LoVo (cell line): Measurements from ENCODE around the gene DPP6.
"Not testable (repeated sequence)": the region's sequence is repeated elsewhere in the genome, so short reads cannot be mapped to it uniquely, and the experiment has no call there.

ENCODE experiments used
- DNase-seq: peaks from one replicate; pipeline ENCODE4 v3.0.0-alpha.2; 2016; ENCODE audit warnings: low spot score

DPP6 gene

DNA sequence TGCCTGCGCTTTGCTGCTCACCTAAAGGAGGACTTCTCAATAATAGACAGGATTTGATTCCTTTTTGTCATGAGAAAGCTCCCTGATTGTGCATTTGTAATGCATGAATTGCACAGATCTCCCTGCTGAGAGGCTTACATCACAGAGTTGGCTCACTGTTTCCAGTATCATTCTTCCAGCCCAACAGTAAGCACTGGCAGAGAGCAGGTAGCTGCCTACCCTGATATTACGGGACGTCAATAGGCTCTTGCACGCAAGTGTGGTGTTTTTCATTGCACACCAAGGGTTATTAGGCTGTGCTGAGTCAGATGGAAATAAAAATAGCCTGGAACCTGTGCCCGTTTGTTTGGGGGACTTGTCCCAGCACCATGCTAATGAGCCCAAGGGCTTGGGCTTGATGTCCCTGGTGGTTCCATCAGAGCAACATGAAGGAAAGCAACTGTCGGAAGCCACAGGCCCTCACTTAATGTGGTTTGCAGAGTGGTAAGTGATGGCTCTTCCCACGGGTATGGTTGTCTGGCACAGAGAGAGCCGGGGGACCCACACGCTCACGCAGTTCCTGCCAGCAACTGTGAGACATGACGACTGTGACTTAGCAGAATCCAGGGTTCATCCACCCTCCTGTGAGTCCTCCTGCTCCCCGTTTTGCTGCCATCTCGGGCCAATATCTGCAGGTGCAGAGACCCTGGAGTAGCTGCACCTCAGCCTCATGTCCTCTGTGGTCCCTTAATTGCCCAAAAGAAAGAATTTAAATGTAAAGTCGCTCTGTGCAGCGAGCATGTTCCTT lies 20.4 kb downstream of the DPP6 start:
- not testable (repeated sequence) for DNase-seq

- DNase-seq, result not testable (repeated sequence)
Measured at GRCh38 chr7:154078523-154078922, 26.3 kb downstream of the DPP6 start.

DNA sequence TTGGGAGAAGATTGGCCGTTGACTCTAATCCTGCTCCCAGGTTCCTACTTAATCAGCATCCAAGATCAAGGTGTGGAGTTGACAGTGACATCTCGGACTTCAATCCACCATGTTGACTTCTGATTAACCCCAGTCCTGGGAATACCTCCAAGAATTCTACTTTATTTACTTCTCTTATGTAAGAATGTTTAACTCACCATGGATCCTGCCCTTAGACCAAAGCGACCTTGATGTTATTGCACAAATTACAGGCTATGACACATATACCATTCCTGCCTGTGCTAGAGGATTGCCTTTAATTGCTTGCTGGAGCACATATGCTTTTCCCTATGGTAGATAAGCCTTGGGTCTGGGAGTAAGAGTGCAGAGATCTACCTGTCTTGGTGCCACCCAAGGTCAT lies 28.1 kb downstream of the DPP6 start:
- not testable (repeated sequence) for DNase-seq

DNA sequence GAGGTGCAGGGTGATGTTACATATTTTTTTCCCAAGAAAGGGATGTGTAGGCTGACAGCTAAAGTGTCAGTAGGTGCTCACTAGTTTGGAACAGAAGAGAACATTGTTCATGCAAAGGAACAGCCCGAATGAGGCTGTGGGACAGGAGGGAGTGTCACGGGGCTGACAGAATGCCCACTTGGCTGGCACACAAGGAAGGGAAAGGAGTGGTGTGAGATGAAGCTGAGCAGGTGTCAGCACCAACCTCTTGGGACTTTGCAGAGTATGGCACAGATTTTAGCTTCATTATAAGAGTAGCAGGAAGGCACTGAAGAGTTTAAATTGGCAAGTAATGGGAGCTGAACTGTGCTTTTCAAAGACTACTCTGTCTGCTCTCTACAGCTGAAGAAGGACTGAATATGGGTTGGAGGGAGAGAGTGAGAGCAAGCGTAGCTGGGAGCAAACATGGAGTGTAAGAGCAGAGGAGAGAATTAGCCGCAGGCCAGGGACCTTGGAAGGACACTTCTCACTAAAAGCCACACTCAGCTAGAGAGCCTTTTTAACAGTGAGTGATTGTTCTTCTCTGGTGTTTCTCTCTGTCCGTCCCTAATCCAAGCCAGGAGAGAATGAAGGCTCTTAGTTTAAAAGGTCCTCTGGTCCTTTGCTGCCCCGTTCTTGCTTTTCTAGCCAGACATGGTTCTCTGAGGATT lies 35.0 kb downstream of the DPP6 start:
- DNase-seq, result not testable (repeated sequence)

DNA sequence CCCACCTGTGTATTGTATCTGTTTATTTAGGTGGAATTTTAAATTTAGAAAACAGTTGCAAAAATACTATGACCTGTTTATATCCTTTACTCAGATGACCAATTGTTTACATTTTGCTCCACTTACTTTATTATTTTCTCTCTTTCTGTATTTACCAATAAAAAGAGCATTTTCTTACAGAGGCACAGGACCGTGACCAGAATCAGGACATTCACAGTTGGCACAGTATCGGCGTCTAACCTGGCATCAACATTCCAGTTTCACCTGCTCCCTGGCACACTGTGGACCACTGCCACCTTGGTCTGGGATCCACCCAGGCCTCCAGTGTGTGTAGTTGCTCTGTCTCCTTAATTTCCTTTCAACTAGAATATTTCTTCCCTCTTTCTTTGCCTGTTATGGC lies 39.9 kb downstream of the DPP6 start:
- DNase-seq, result not testable (repeated sequence)

DNA sequence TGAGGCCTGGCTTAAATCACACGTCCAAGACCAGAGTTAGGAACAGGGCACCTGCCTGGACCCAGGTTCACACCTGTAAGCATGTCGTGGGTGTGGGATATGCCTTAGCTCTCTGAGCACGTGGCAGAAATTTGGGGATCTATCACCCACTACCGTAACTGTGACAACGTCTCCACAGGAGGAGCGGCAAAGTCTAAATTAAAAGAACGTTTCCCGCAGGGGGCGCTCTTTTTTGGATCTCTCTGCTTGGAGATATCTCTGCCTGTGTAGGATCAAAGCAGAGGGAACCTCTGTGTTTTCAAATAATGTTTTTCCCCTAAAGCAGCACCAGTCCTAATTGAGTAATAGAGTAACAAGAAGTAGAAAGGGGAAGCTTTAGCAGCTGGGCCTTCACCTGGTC lies 43.0 kb downstream of the DPP6 start:
- not testable (repeated sequence) for DNase-seq

- DNase-seq, result not testable (repeated sequence)
Measured at GRCh38 chr7:154105063-154105462, 52.9 kb downstream of the DPP6 start.

- DNase-seq, result not testable (repeated sequence)
Measured at GRCh38 chr7:154109615-154110014, 57.4 kb downstream of the DPP6 start.

DNA sequence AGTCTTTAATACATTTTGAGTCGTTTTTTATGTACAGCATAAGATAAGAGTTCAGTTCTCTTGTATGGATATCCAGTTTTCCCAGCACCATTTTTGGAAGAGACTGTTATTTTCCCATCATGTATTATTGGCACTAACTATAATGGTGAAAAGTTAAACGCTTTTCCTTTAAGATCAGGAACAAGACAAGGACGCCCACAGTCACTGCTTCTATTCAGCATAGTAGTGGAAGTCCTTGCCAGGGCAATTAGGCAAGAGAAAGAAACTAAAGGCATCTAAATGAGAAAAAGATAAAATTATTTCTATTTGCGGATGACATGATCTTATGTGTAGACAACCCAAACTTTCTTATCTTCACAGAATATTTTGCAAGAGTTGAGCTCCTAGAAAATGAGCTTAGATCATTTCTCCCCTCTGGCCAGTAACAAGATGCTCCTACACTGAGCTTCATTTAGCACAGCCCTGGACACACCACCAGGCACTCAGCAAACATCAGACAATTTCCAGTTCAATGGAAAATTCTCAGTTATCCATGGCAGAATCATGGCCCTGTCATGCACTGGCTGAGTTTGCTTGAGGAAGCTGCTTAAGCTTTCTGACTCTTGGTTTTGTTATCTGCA lies 61.6 kb downstream of the DPP6 start:
- not testable (repeated sequence) for DNase-seq

DNA sequence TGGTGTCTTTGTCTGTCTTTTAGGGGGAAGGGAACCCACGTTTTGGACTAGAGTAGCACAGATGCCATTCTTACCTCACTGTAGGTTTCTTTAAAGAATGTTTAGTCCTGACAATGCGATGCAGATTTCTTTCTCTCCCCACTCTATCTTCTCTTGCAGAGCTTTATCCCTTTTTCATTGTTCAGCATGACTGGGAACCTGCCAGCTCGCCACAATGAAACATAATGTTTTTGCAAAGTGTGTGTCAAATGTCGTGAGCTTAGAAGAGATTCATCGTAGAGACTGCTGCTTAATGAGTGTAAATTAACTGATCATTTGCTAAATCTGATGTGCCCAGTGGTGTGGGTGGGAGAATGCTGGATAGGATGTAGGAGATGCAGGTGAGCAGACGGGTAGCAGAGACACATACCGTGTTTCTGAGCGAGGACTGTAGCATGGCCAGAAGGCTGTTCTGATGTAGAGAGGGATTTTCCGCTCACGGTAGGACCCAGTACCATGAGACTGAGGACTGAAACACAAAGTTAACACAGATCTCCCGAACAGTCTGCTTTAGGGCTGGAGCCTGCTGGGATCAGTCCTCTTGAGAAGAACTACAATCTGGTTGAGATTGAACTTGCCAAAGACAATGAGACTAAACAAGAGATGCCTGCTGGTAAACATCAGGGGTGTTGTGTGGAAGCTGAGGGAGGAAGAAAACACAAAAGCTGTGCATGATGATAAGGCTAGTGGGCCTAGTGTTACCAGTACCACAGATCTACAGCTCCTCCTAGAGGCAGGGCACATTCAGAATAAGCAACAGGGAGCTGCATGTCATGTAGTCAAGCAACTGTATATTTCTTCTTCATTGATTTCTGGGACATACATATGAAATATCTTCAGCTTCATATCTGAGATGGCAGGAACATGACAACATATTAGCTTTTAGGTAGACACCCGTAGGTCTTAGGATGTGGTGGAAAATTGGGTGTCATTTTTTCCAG lies 65.5 kb downstream of the DPP6 start:
- not testable (repeated sequence) for DNase-seq

- not testable (repeated sequence) for DNase-seq
Measured at GRCh38 chr7:154120825-154121224, 68.6 kb downstream of the DPP6 start.

- not testable (repeated sequence) for DNase-seq
Measured at GRCh38 chr7:154122720-154123119, 70.5 kb downstream of the DPP6 start.

DNA sequence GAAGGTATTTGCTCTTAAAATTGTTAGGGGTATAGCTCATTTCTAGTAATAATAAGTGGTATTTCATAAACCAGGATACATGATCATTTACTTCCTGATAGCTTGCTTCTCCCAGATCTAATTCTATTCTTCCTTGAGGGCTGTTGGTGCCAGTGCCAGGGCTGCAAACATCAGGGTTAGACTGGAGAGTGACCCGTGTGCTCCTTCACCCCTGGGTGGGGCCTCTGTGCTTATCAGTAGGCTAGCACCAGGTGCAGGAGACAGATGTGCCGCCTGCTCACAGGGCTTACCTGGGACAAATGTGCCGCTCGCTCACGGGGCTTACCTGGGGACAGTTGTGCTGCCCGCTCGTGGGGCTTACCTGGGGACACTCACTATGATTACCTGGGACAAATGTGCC lies 71.2 kb downstream of the DPP6 start:
- DNase-seq, result not testable (repeated sequence)

DNA sequence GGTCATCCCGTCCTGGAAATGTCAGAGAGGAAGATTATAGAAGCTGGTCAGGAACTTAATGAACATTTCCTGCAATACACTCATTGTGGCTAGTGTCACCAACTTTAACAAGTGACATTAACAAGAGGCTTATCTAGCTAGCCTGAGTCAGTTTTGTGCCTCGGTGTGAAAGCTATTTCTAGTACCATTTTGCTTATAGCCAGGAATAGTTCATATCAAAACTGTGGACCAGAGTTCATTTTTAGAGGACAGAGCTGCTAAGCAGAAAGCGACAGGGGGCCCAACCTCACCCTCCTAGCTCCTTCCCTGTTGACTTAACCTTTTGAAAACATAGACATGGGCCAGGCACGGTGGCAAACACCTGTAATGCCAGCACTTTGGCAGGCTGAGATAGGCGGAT lies 76.9 kb downstream of the DPP6 start:
- DNase-seq, result not testable (repeated sequence)

GRCh38 chr7:154132617-154133016 lies 80.4 kb downstream of the DPP6 start:
- DNase-seq, result not testable (repeated sequence)

- DNase-seq, result not testable (repeated sequence)
Measured at GRCh38 chr7:154133703-154134277, 81.6 kb downstream of the DPP6 start.

- not testable (repeated sequence) for DNase-seq
Measured at GRCh38 chr7:154134698-154135097, 82.5 kb downstream of the DPP6 start.

- DNase-seq, result not testable (repeated sequence)
Measured at GRCh38 chr7:154135646-154136045, 83.4 kb downstream of the DPP6 start.

DNA sequence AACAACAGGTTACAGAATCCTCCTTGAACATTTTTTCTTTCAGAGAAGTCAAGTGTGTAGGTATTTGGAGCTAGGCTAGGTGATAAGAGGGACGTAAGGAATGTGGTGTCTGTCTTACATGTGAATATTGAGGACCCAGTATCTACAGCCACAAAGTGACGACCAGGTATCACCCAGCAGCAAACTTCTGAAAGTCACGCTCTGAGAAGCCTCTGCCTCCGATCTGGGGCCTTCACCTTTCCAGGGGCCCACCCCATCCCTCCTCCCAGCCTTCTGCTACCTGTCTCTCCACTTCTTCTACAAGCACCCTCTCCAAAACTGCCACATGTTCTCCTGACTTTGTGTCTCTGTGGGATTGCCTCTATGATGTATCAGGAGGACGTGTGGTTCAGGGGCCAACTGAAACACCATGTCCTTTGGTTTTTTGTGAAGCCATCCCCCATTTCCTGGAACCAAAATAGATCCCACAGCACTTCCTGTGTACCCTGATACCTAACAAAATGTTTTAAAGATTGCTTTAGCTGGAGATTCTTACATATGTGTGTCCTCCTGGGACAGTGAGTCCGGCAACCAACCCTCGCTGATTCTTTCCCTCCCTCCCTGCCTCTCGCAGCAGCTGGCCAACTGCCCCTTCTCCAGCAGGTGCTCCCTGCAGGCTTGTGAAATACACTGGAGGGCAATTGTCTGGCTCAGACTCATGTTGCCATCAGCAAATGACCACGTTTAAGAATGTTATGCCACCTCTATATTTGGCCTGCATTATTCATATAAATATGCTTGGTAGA lies 93.9 kb downstream of the DPP6 start:
- DNase-seq, result not testable (repeated sequence)

- not testable (repeated sequence) for DNase-seq
Measured at GRCh38 chr7:154146707-154147038, 94.5 kb downstream of the DPP6 start.
